Activated T-cell treated with anti-CD3 and anti-CD28 coated beads, Interleukin-2, amount 50 U/mL, for 4 hours (primary cell): ENCODE measurements around the gene LRPAP1. TPM values are rescaled to one million over a fixed set of nuclear protein-coding genes. Genes with fewer than 3 reads are reported as not detected.
A peak's percentile ranks its signal among the peaks of the same experiment; 100 is the strongest.

ENCODE experiments used
- ATAC-seq, 2 donors: fragments of 200-7000 bp; cut with Tn5 transposase; one replicate each; pipeline ENCODE4 v1.10.0; 2021
- DNase-seq: peaks from one replicate; pipeline ENCODE4 v3.0.0-alpha.2; 2020
- H3K27me3 Mint-ChIP-seq: one replicate; pipeline ENCODE4 v1.8.0; 2021; ENCODE audit warnings: low read depth, mixed read lengths
- H3K36me3 Mint-ChIP-seq: one replicate; pipeline ENCODE4 v1.8.0; 2022; ENCODE audit warnings: mixed read lengths; ENCODE audit not compliant: insufficient read depth
- H3K4me1 Mint-ChIP-seq: one replicate; pipeline ENCODE4 v1.8.0; 2021; ENCODE audit warnings: low read depth, mixed read lengths
- H3K4me3 Mint-ChIP-seq: one replicate; pipeline ENCODE4 v1.8.0; 2021; ENCODE audit warnings: mild to moderate bottlenecking, moderate library complexity, mixed read lengths
- H3K9me3 Mint-ChIP-seq: one replicate; pipeline ENCODE4 v1.8.0; 2021; ENCODE audit warnings: mixed read lengths
- total RNA-seq, 3 donors: library from RNA; stranded (reverse); gene quantifications; one replicate each; pipeline ENCODE4 v1.2.1, GENCODE V29; 2021

The LRPAP1 gene
- total RNA-seq, 3 donors from 2014 or later, result 111 to 145 (median 118) TPM

DNA sequence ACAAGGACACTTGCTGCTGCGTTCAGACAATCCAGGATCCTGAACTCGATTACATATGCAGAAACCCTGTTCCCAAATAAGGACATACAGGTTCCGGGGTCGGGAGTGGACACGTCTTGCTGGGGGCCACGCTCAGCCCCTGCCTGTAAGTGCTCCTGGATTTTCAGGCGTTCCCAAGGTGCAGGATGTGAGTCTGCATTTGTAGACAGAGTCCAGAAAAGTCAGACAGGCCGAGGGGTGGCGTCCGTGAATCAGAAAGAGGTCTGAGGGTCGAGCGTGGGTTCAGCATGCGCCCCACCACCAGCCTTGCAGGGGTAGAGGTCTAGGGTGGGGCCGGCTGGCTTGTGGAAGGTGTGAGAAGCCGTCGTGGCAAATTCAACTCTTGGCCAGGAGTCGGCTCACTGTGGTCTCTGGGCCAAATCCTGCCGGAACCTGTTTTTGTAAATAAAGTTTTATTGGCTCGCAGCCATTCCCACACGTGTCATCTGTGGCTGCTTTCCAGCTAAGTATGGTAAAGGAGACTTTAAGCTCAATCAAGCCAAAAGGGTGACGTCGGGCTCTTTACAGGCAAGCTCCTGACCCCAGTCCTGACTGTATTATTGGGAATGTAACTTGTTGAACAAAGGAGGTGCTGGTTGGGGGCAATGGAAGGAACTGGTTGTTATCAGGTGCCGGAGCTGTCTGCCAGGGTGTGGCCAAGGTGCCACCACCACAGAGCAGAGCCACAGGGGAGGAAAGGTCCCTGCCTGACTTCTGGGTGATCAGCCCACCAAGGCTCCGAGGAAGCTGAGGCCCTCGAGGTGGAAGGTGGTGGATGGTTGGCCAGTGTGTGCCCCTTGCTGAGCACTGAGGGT, 61.8 kb downstream of the LRPAP1 start:
- H3K36me3 Mint-ChIP-seq, result no peaks in the 10 kb centered on the region
- no peaks in the 10 kb centered on the region for H3K9me3 Mint-ChIP-seq
- ATAC-seq, result no peak
- no peak overlapping the region for H3K4me3 Mint-ChIP-seq
- no peak for DNase-seq
- H3K27me3 Mint-ChIP-seq, result peaks cover 2% of the 10 kb centered on the region
- H3K4me1 Mint-ChIP-seq, result no peaks in the 10 kb centered on the region

DNA sequence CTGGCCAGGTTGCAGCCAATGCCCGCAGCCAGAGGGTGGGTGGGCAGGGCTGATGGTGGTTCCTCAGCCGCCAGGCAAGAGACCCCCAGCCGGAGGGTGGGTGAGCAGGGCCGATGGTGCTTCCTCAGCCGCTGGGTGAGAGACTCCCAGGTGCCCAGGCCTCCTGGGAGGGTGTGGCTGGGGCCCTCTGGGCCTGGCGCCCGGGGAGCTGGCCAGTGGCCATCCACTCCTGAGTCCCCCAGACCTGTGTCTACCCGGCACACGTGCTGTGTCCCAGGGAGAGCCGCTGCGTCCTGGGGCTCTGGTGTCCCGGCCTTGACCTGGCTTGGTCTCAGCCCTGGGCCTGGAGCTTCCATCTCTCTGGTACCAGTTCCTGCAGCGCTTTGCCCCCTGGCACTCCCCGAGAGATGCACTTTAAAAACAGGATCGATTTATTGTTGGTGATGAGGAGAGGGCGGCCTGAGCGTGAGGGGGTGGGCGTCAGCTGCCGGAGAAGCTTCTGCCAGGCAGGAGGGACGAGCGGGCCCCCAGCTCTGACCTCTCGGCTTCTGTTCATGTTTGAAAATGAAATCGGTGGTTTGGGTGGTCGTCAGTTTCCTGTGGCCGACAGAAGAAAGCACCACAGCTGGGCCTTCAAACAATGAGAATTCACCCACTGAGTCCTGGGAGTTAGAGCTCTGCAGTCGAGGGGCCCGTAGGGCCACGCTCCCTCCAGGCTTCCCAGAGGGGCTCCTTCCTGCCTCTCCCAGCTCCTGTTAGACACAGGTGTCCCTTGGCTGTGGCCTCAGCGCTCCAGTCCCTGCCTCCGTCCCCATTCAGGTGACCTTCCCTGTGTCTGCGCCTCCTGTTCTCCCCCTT, 62.6 kb downstream of the LRPAP1 start:
- DNase-seq (no peak), ATAC-seq (no peak)
- H3K4me1 Mint-ChIP-seq, result no peaks in the 10 kb centered on the region
- no peak overlapping the region for H3K4me3 Mint-ChIP-seq
- H3K27me3 Mint-ChIP-seq, result peaks cover 11% of the 10 kb centered on the region
- H3K9me3 Mint-ChIP-seq, result no peaks in the 10 kb centered on the region
- H3K36me3 Mint-ChIP-seq, result no peaks in the 10 kb centered on the region

DNA sequence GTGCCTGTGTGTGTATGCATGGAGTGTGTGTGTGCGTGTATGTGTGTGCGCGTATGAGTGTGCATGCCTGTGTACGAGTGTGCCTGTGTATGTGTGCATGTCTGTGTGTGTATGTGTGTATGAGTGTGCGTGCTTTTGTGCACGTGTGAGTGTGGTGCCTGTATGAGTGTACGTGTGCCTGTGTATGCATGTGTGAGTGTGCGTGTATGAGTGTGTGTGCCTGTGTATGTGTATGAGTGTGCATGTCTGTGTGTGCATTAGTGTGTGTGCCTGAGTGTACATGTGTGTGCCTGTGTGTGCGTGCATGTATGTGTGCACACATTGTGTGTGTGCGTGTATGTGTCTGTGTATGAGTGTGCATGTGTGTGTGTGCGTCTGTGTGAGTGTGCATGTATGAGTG, 63.4 kb downstream of the LRPAP1 start:
- DNase-seq (no peak), ATAC-seq (no peak)
- Mint-ChIP-seq H3K4me1 (no peaks in the 10 kb centered on the region), H3K27me3 (peaks cover 13% of the 10 kb centered on the region), H3K4me3 (no peak overlapping the region), H3K9me3 (no peaks in the 10 kb centered on the region), H3K36me3 (no peaks in the 10 kb centered on the region)

DNA sequence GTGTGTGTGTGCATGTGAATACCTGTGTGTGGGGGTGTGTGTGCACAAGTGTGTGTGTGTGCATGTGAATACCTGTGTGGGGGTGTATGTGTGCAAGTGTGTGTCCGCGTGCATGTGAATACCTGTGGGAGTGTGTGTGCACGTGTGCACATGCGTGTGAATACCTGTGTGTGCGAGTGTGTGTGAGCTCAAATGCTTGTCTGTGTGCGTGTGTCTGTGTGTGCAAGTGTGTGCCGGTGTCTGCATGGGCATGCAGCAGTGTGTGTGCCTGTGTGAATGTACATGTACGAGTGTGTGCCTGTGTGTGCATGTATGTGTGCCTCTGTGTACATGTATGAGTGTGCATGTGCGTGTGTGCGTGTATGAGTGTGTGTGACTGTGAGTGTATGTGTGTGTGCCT, 64.1 kb downstream of the LRPAP1 start:
- Mint-ChIP-seq H3K36me3 (no peaks in the 10 kb centered on the region), H3K27me3 (peaks cover 13% of the 10 kb centered on the region), H3K4me3 (no peak overlapping the region), H3K4me1 (no peaks in the 10 kb centered on the region), H3K9me3 (no peaks in the 10 kb centered on the region)
- DNase-seq (no peak), ATAC-seq (no peak)

DNA sequence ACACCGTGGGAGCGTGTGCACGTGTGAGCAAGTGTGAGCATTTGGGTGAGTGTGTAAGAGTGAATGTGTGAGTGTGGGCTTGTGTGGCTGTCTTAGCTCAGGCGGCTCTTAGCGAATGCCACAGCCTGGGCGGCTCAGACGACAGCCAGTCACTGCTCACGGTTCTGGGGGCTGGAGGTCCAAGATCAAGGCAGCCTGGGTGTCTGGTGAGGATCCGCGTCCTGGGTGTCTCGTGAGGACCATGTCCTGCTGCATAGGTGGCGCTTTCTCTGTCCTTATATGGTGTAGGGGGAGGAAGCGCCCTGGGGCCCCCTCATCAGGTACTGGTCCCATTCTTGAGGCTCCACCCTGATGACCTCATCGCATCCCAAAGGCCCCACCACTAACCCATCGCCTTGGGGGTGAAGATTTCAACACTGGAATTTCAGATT, 64.6 kb downstream of the LRPAP1 start:
- Mint-ChIP-seq H3K36me3 (no peaks in the 10 kb centered on the region), H3K4me3 (no peak overlapping the region), H3K27me3 (peaks cover 15% of the 10 kb centered on the region), H3K4me1 (no peaks in the 10 kb centered on the region), H3K9me3 (no peaks in the 10 kb centered on the region)
- no peak for ATAC-seq
- no peak for DNase-seq

DNA sequence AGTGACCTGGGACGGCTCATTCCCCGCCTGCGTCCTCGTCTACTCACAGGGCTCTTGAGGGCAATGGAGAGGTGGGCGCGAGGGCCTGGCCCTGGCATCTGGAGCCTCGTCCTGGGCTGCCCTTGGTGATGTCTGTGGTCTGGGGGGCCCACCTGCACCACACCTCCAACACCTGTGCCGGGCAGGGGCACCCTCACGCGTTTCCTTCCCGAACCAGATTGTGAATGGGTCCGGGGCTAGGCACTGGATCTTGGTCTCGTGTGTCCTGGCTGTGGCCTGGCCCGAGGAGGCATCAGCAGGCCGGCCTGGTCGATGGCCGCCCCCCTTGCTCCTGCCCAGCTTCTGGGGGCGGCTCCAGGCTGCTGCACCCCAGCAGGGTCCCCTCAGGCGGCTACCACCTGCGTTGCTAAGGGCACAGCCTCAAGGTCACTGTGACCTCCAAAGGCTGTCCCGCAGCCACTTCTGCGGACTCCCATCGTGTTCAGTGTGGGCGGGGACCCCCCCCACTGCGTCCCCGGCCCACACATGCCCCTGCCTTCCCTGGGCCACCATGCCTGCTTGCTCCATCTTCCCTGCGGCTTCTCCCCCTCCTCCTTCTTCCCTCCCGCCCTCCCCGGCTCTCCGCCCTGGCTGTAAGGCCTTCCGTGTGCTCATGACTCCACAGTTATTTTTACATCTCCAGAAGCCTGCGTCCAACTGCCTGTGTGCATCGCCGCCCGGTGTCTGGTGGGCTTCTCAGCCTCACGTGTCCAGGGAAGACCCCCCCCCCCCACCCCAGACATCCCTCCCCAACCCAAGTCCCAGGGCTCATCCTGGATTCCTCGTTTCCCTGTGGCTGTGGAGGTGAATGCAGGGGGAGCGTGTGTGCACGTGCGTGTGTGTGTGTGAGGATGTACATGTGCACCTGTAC, 65.3 kb downstream of the LRPAP1 start:
- Mint-ChIP-seq H3K36me3 (no peaks in the 10 kb centered on the region), H3K4me3 (no peak overlapping the region), H3K27me3 (peaks cover 22% of the 10 kb centered on the region), H3K4me1 (no peaks in the 10 kb centered on the region), H3K9me3 (no peaks in the 10 kb centered on the region)
- ATAC-seq, result no peak
- no peak for DNase-seq

DNA sequence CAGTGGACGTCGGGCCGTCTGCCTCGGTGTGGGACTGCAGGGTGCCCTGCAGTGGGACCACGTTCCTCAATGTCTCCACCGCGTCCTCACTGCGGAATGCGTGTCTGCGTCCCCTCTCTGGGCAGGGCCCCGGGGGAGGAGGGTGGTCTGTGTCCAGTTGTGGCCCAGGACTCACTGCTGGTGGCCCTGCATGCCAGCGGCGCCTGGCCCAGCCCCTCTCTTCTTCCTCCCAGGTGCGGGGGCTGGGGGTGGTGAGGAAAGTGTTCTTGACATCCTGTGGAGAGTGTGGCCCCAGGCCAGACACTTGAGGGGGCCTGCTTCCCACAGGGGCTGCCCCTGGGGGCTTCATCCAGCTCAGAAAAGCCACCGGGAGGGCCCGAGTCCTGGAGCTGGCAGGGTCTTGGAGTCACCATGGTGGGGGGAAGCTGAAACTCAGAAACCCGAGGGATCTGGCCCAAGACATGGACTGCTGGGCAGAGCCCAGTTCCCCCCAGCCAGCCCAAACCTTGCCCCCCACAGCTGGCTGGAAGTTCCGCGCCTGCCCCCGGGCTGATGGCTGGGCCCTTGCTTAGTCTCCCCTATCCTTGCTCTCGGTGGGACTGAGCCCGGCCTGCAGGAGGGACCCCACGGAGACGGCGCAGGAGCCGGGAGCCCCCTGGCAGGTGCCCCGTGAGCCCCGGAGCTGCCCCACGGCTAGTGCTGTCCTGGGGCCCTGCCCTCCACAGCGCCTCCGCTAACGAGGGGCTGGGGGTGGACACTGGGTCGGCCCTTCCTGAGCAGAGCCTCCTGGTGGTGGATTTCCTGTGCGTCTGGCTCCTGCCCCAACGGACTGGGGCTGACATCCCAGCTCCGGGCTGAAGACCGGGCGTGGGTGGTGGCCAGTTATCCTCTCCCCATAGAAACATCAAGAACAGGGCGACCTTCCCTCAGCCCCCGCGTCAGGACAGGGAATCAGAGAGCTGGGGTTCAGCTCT, 66.2 kb downstream of the LRPAP1 start:
- H3K9me3 Mint-ChIP-seq, result no peaks in the 10 kb centered on the region
- no peaks in the 10 kb centered on the region for H3K36me3 Mint-ChIP-seq
- ATAC-seq (no peak), DNase-seq (no peak)
- no peaks in the 10 kb centered on the region for H3K4me1 Mint-ChIP-seq
- peaks cover 23% of the 10 kb centered on the region for H3K27me3 Mint-ChIP-seq
- H3K4me3 Mint-ChIP-seq, result no peak overlapping the region

DNA sequence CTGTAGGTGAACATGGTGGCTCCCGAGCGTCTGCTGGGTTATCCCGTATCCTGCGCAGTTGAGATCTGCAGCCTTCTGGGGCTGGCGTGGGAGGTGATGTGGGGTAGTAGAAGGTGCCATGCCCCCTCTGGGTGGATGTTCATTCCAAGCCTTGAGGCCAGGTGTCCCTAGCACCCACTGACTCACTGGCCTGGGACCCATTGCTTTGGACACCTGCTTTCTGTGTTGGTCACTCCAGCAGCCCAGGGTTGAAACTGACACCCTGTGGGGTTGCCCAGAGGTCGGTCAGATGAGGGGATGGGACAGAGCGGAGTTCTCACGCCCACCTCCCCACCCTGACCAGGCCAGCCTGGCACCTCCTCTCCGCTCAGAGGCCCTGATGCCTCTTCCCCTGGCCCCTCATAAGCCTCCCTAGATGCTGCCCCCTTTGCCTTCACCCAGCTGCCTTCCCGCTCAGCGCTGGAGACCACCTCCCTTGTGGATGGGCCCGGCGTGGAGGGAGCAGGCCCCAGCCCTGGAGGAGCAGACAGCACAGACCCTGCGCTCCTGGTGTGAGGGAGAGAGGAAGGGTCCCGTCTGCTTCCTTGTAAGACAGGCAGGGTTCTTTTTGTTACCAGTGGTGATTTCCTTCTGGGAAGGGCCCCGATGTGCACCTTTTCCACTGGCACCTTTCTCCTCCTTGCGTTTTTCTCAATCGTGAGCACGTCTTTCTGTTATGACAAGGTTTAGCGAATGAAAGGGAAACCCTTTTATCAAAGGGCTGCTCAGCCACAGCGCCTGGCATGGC, 67.1 kb downstream of the LRPAP1 start:
- H3K4me1 Mint-ChIP-seq, result no peaks in the 10 kb centered on the region
- H3K36me3 Mint-ChIP-seq, result no peaks in the 10 kb centered on the region
- DNase-seq (no peak), ATAC-seq (no peak)
- H3K4me3 Mint-ChIP-seq, result no peak overlapping the region
- H3K27me3 Mint-ChIP-seq, result peaks cover 26% of the 10 kb centered on the region
- peaks cover 2% of the 10 kb centered on the region for H3K9me3 Mint-ChIP-seq

DNA sequence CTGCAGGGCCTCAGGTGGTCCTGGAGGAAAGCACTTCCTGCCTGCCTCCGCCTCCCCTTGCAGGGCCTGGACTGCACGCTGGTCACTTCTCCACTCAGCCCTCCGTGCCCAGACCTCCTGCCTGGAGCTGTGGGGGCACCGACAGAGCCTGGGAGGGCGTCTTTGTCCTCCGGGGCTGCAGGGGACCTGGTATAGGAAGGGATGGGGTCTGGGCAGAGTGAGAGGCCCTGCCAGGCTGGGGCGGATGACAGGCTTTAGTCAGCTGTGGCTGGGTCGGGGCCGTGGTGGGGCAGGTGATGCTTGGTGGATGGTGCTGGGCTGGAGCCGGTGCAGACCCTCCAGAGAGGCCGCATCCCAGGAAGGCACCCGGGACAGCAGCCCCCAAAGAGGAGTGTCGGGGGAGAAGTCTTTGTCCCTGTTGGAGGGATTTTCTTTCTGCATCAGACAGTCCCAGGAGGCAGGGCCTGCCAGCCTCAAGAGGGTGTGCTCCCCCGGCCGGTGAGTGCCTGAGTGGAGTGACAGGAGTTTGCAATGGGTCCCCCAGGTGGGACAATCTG, 67.8 kb downstream of the LRPAP1 start:
- H3K36me3 Mint-ChIP-seq, result no peaks in the 10 kb centered on the region
- no peak overlapping the region for H3K4me3 Mint-ChIP-seq
- H3K27me3 Mint-ChIP-seq, result peaks cover 27% of the 10 kb centered on the region
- no peak for ATAC-seq
- H3K9me3 Mint-ChIP-seq, result peaks cover 3% of the 10 kb centered on the region
- DNase-seq, result no peak
- no peaks in the 10 kb centered on the region for H3K4me1 Mint-ChIP-seq

DNA sequence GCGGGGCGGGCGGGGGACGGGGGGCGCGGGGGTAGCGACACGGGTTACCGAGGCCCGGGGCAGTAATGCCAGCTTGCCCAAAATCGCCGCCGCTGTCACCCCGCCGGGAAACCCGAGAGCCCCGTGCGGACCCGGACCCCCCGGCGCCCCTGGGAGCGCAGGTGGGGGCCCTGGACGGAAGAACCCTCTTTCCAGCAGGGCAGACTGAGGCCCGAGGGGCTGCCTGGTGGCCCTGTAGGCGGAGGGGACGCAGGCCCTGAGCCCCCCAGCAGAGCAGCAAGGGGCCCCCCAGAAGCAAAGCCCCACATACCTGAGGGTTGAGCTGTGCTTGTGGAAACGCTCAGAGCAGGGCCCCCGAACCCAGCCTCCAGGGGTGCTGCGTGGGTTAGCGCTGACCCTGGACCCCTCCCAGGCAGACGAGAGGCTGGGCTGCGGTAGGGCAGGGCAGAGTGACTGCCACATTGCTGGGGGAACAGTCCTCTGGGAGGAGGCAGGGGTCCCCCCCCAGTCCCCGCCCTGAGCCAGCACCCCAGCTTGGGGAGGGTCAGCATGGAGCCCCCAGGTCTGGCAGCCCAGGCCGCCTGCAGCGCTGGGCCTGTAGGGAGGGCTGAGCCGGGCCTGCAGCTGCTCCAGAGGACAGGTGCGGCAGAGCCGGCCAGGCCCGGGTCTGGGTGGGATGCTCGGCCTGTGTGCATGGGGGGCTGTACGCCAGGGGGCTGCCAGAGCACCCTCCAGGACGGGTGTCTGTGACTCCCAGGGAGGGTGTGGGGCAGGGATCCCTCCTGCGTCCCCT, 68.5 kb downstream of the LRPAP1 start:
- H3K4me3 Mint-ChIP-seq, result no peak overlapping the region
- peaks cover 3% of the 10 kb centered on the region for H3K9me3 Mint-ChIP-seq
- ATAC-seq, result no peak
- no peaks in the 10 kb centered on the region for H3K4me1 Mint-ChIP-seq
- DNase-seq, result no peak
- H3K27me3 Mint-ChIP-seq, result peaks cover 27% of the 10 kb centered on the region
- no peaks in the 10 kb centered on the region for H3K36me3 Mint-ChIP-seq

DNA sequence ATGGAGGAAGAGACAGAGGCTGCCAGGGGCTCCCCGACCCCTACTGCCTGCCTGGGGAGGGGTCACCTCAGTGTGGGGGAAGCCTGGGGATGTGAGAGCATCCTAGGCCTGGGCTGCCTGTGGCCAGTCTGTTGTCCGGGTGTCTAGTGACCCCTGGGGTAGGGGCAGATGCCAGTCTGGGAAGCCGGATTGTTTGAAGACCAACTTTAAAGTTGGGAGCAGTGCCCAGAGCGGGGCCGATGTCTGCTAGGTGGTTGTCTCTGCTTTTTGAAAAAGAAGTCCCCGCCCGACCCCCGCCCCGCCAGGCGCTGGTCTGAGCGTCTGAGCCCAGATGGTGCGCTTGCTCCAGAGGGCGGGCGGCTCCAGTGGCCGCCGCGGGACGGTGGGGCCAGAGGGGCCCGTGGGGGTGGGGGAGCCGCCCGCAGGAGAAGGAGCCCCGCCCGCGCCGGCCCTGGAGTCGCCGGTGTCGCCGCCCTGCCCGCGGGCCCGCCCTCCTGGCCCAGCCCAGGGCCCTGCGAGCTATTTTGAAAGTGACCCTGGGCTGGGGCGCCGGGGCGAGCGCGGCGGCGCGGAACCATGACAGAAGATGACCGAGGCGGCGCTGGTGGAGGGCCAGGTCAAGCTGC, 69.3 kb downstream of the LRPAP1 start, which contains the start of gene DOK7:
TSS of gene DOK7 (plus strand) at position 517 of the 626 bp plus-strand sequence. CDS start at position 587, 70 bp downstream.
- Mint-ChIP-seq H3K27me3 (peaks cover 27% of the 10 kb centered on the region), H3K36me3 (no peaks in the 10 kb centered on the region), H3K4me1 (no peaks in the 10 kb centered on the region), H3K4me3 (peak within 1 kb of the TSS; percentile 21), H3K9me3 (peaks cover 3% of the 10 kb centered on the region)
- DNase-seq, result no peak
- peak; percentile 26 to 56 for ATAC-seq
